Nucleus accumbens (tissue), 56 donors: ENCODE data around the gene ZSCAN10.

ENCODE experiments used
- DNase-seq, 56 donors: peaks; one replicate each; lab custom pipeline; 2025; lab: John Stamatoyannopoulos, UW

The ZSCAN10 gene

DNA sequence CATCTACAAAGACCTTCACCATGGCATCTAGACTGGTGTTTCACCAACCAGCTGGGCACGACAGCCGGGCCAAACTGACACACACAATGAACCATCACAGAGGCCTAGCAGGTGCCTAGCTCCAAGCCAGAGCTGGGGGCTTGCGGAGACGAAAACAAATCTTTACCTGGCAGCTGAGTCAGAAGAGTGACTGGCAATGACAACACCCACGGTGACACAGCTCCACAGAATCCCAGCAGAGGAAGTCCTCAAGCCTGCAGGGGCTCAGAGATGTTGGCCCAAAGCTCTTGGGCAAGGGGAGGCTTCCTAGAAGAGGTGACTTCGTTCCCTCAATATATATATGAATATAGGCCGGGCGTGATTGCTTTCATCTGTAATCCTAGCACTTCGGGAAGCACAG, 47.6 kb downstream of the ZSCAN10 start:
- DNase-seq = peak in 1 of 56 donors; percentile 5

DNA sequence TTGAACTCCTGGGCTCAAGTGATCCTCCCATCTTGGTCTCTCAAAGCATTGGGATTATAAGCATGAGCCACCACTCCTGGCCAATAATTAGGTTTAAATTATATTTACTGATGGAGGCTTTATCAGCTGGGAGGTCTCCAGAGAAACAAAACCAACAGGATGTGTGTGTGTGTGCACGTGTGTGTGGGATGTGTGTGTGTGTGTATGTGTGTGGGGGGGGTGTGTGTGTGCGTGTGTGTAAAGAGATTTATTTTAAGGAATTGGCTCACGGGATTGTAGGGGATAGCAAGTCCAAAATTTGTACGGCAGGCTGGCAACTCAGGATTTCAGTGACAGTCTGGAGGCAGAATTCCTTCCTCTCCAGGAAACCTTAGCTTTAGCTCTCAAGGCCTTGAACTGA, 48.1 kb downstream of the ZSCAN10 start:
- no peak for DNase-seq

DNA sequence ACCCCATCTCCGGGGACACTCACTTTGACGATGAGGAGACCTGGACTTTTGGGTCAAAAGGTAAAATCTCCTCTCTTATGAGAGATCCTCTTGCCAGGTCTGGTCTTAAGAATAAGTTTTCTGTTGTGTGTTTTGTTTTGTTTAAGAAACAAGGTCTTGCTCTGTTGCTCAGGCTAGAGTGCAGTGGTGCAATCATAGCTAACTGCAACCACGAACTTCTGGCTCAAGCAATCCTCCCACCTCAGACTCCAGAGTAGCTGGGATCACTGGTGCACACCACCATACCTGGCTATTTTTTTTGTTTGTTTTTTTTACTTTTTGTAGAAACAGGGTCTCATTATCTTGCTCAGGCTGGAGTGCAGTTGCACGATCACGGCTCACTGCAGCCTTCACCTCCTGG, 48.6 kb downstream of the ZSCAN10 start:
- no peak for DNase-seq

DNA sequence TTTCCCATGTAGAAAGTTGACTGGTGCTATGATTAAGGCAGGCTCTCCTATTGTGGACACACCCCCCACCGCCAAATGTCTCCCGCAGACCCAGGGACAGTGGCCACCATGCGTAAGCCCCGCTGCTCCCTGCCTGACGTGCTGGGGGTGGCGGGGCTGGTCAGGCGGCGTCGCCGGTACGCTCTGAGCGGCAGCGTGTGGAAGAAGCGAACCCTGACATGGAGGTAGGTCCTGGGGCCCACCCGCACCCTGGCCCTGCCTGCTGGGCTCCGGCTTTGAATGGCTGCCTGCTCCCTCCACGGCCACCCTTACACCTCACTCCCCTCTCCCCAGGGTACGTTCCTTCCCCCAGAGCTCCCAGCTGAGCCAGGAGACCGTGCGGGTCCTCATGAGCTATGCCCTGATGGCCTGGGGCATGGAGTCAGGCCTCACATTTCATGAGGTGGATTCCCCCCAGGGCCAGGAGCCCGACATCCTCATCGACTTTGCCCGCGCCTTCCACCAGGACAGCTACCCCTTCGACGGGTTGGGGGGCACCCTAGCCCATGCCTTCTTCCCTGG, 49.1 kb downstream of the ZSCAN10 start:
- no peak for DNase-seq

DNA sequence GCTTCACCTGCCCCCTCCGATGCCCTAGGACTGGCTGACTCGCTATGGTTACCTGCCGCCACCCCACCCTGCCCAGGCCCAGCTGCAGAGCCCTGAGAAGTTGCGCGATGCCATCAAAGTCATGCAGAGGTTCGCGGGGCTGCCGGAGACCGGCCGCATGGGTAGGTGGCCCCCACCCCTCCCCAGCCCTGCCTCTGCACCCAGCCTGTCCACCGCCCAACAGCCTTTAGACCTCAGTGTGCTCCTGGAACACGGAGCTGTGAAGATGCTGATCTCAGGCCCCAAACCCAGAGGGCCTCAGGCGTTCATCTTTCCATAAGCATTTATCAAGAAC, 51.7 kb downstream of the ZSCAN10 start:
- DNase-seq = no peak

DNA sequence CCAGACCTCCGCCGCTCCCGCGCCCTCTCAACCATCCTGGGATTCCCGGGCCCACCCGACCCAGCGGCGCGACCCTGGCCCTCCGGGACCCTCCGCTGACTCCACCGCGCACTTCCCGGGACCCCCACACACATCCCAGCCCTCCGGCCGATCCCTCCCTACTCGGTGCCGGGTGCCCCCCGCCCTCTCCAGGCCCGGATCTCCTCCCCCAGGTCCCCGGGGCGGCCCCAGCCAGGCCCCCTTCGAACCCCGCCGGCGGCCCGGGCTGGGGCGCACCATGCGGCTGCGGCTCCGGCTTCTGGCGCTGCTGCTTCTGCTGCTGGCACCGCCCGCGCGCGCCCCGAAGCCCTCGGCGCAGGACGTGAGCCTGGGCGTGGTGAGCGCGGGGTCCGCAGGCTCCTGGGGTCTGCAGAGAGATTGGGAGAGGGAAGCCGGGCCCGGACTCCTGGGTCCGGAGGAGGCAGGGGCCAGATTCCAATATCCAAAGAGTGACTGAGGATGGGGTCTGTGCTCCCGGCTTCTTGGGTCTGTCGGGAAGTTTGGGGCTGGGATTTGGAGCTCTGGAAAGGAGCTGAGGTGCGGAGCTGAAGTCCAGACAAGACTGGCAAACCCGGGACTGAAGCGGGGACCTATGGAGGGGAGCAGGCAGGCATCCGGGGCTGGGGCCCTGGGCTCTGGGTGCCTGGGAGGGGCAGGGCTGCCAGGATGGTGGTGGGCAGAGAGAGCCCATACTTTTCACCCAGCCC, 52.3 kb downstream of the ZSCAN10 start:
- DNase-seq = no peak

DNA sequence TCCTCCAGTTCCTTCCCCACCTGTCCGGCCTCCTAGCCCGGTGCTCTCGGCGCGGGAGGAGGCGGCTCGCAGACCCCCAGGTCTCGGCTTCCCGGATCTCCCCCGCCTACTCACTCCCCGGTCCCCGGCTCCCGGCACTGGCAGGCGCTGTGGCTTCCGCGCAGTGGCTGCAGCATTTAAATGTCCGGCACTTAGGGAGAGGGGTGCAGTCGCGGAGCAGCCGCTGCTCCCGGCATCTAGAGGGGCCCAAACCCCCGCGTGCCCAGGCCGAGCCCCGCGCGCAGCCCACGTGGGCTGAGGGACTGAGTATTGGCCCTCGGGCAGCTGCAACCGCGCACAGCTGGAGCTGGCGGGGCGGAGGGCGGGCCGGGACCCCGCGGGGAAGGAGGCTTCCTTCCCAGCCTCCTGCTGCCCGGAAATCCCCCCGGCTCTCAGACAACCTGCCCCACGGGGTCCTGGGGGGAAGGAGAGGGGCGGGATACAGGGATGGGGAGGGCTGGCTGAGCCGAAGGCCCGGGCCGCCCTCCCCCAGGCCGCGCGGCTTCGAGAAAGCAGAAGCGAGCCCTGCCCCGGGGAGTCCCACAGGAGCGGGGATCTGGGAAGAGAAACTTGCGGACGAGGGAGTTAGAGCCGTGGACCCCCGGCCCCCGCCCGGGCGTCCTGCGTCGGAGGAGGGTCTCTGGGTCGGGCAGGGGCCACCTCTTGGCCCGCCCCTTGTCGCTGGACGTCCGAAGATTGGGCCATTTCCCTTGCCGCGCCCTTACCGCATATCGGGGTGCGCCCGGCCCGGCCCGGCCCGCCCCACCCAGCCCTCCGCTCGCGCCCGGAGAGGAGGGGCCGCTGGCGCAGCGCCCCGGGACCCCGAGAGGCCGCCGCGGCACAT, 53.1 kb downstream of the ZSCAN10 start, which contains the start of gene MMP25:
MMP25 (plus strand) TSS at position 804 of the 883 bp plus-strand sequence. CDS start 357 bp downstream, outside the sequence.
- DNase-seq = no peak

DNA sequence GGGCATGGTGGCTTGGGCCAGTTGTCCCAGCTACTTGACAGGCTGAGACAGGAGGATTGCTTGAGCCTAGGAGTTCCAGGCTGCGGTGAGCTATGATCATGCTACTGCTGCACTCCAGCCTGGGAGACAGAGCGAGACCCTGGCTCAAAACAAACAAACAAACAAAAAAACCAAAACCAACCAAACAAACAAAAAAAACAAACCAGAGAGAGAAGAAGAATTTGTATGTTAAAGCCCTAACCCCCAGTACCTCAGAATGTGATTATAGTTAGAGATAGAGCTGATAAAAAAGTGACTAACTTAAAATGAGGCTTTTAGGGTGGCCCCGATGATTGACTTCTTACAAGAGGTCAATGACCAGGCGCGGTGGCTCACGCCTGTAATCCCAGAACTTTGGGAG, 54.4 kb downstream of the ZSCAN10 start:
- DNase-seq = no peak

DNA sequence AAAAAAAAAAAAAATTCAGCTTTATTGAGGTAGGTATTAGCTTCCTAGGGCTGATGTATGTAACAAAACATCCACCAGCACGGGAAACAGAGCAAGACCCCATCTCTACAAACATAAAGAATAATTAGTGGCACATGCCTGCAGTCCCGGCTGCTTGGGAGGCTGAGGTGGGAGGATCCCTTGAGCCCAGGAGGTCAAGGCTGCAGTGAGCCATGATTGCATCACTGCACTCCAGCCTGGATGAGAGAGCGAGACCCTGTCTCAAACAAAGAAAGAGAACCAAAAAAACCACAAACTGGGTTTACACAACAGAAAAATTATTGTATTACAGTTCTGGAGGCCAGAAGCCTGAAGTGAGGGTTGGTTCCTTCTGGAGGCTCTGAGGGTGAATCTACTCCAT, 56.7 kb downstream of the ZSCAN10 start:
- DNase-seq = no peak

DNA sequence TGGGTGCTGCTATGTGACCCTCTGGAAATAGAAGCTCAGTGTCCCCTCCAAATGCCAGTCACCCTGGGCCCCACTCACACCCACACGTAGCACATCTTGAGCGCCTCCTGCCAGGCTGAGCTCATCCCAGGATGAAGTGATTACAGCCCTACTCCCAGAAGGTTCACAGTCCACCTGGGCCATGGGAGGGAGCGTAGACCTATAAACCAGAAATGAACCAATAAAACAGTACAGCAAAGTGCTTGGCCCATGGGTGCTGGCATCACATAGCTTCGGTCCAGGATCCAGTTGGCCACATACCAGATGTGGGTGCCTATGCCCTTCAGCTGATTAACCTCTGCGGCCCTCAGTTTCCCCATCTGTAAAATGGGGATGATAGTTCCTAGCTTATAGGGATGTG, 60.2 kb downstream of the ZSCAN10 start:
- DNase-seq = no peak
